Measurements from ENCODE around the gene SORL1. TPM values are rescaled to one million over a fixed set of nuclear protein-coding genes. Genes with fewer than 3 reads are reported as not detected.

Gene SORL1
- total and polyA plus RNA-seq, 9 of the 15 experiments (the other 6 are each of a cell fraction or from before 2014, with no cell fraction given): 0.01 to 0.66 TPM; not detected in 7

GRCh38 chr11:121608545-121609098, 156.5 kb downstream of the SORL1 start (continued):
- TF ChIP-seq, protein P1, sequence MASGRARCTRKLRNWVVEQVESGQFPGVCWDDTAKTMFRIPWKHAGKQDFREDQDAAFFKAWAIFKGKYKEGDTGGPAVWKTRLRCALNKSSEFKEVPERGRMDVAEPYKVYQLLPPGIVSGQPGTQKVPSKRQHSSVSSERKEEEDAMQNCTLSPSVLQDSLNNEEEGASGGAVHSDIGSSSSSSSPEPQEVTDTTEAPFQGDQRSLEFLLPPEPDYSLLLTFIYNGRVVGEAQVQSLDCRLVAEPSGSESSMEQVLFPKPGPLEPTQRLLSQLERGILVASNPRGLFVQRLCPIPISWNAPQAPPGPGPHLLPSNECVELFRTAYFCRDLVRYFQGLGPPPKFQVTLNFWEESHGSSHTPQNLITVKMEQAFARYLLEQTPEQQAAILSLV (tag; IDR thresholded peaks at IDR 0.05): no peak

DNA sequence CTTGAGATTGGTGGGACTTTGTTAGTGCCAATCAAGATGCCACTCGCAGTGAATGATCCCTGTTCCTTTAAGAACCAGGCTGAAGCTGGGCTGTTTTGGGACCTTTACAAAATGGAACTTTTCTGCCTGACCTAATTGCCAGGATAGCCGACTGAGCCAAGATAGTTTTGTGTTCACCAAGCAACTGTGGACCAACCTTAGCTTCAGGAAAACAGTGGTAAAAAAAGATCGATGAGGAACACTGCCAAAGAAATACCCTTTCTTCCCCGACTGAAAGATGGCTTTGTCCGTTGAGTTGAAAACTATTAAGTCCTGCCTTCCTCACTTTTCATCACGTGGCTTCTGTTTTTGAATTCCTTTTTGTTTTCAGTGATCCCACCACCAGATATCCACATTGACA, 158.6 kb downstream of the SORL1 start:
- Histone ChIP-seq H3K9me1 (ENCODE audit: control insufficient read depth, insufficient read depth, low read length) (no peaks in the 10 kb centered on the region), H2AFZ (ENCODE audit: low read depth, low read length) (no peak overlapping the region), H3K27ac (ENCODE audit: extremely low read depth, low read depth, low read length) (no peak overlapping the region), H3K4me2 (ENCODE audit: insufficient read depth, low read length) (no peak overlapping the region), H4K20me1 (replicated peaks; ENCODE audit: control insufficient read depth, insufficient read depth, low read length) (no peaks in the 10 kb centered on the region), H3K79me2 (ENCODE audit: control insufficient read depth, insufficient read depth, low read length) (no peaks in the 10 kb centered on the region), H3K9ac (ENCODE audit: insufficient read depth in 1 of 2, low read depth in 2 of 2, low read length in 2 of 2) (no peak overlapping the region), H3K36me3 (ENCODE audit: control insufficient read depth, insufficient read depth, low read length) (no peaks in the 10 kb centered on the region), H3K4me3 (no peak overlapping the region), H3K27me3 (ENCODE audit: control insufficient read depth in 2 of 2, insufficient read depth in 2 of 2, low read length in 2 of 2) (peaks cover 0 to 8% of the 10 kb centered on the region in 2 experiments; a peak in 1 of 5 replicates), H3K4me1 (replicated peaks in 1 of 2; ENCODE audit: control insufficient read depth in 2 of 2, insufficient read depth in 2 of 2, low read length in 2 of 2) (no peaks in the 10 kb centered on the region), H3K9me3 (replicated peaks; ENCODE audit: control insufficient read depth, insufficient read depth, low read depth, low read length) (no peaks in the 10 kb centered on the region)
- intact Hi-C loops (cut with micrococcal nuclease) (no loop called here), in situ Hi-C loops (cut with MboI) (no loop called here)
- ChIA-PET POLR2A (no interaction called here), CTCF (ENCODE audit: low intra/inter-chr PET ratio) (no interaction called here)
- FAIRE-seq: no peak
- DNase-seq (ENCODE audit: extremely low read depth in 1 of 4, low spot score in 3 of 4): no peak
- under 1% methylated on average over 6 of the region's 6 CpGs for WGBS (ENCODE audit: insufficient coverage, low coverage, missing lambda C conversion rate)
- ATAC-seq: no peak
- no TSS peak for BruUV-seq (replicated peaks)
- TF ChIP-seq ZNF76 (CRISPR knock-in tag; IDR thresholded peaks at IDR 0.05; ENCODE audit: borderline replicate concordance): no peak
- TF ChIP-seq, protein P2, sequence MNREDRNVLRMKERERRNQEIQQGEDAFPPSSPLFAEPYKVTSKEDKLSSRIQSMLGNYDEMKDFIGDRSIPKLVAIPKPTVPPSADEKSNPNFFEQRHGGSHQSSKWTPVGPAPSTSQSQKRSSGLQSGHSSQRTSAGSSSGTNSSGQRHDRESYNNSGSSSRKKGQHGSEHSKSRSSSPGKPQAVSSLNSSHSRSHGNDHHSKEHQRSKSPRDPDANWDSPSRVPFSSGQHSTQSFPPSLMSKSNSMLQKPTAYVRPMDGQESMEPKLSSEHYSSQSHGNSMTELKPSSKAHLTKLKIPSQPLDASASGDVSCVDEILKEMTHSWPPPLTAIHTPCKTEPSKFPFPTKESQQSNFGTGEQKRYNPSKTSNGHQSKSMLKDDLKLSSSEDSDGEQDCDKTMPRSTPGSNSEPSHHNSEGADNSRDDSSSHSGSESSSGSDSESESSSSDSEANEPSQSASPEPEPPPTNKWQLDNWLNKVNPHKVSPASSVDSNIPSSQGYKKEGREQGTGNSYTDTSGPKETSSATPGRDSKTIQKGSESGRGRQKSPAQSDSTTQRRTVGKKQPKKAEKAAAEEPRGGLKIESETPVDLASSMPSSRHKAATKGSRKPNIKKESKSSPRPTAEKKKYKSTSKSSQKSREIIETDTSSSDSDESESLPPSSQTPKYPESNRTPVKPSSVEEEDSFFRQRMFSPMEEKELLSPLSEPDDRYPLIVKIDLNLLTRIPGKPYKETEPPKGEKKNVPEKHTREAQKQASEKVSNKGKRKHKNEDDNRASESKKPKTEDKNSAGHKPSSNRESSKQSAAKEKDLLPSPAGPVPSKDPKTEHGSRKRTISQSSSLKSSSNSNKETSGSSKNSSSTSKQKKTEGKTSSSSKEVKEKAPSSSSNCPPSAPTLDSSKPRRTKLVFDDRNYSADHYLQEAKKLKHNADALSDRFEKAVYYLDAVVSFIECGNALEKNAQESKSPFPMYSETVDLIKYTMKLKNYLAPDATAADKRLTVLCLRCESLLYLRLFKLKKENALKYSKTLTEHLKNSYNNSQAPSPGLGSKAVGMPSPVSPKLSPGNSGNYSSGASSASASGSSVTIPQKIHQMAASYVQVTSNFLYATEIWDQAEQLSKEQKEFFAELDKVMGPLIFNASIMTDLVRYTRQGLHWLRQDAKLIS (CRISPR knock-in tag; IDR thresholded peaks at IDR 0.05): no peak
- no peak for TF ChIP-seq ZNF146 (CRISPR knock-in tag; IDR thresholded peaks at IDR 0.05; ENCODE audit: unreplicated experiment)
- no peak for TF ChIP-seq ARNT (IDR thresholded peaks at IDR 0.05)
- TF ChIP-seq ZNF444 (CRISPR knock-in tag; IDR thresholded peaks at IDR 0.05): no peak
- no peak for TF ChIP-seq ZFX (CRISPR knock-in tag; IDR thresholded peaks at IDR 0.05)
- TF ChIP-seq, protein P3, sequence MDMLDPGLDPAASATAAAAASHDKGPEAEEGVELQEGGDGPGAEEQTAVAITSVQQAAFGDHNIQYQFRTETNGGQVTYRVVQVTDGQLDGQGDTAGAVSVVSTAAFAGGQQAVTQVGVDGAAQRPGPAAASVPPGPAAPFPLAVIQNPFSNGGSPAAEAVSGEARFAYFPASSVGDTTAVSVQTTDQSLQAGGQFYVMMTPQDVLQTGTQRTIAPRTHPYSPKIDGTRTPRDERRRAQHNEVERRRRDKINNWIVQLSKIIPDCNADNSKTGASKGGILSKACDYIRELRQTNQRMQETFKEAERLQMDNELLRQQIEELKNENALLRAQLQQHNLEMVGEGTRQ (CRISPR knock-in tag; IDR thresholded peaks at IDR 0.05): no peak
- TF ChIP-seq, protein P4, sequence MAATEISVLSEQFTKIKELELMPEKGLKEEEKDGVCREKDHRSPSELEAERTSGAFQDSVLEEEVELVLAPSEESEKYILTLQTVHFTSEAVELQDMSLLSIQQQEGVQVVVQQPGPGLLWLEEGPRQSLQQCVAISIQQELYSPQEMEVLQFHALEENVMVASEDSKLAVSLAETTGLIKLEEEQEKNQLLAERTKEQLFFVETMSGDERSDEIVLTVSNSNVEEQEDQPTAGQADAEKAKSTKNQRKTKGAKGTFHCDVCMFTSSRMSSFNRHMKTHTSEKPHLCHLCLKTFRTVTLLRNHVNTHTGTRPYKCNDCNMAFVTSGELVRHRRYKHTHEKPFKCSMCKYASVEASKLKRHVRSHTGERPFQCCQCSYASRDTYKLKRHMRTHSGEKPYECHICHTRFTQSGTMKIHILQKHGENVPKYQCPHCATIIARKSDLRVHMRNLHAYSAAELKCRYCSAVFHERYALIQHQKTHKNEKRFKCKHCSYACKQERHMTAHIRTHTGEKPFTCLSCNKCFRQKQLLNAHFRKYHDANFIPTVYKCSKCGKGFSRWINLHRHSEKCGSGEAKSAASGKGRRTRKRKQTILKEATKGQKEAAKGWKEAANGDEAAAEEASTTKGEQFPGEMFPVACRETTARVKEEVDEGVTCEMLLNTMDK (IDR thresholded peaks at IDR 0.05; ENCODE audit: borderline replicate concordance, insufficient read depth, low read depth, low read length, poor library complexity, severe bottlenecking): no peak
- TF ChIP-seq CHAMP1 (IDR thresholded peaks at IDR 0.05): no peak
